Keratinocyte (primary cell): ENCODE measurements around the gene PHOX2A. TPM values are rescaled to one million over a fixed set of nuclear protein-coding genes. Genes with fewer than 3 reads are reported as not detected.

Experiments
- DNase-seq: peaks from one replicate; pipeline ENCODE4 v3.0.0-alpha.2; 2011; ENCODE audit warnings: low read depth, missing footprints, low spot score
- FAIRE-seq: peaks from 2 replicates; lab custom pipeline; 2011; peaks lifted over from hg19 to GRCh38; lab: Jason Lieb, UNC
- H2AFZ ChIP-seq: 2 replicates; pipeline ENCODE4 v1.6.0; 2012; ENCODE audit warnings: low read length, control low read depth, inconsistent platforms; ENCODE audit not compliant: control insufficient read depth
- H3K27ac ChIP-seq: 2 replicates; pipeline ENCODE4 v1.5.1; 2011; ENCODE audit warnings: low read length; ENCODE audit not compliant: control insufficient read depth, insufficient read depth
- H3K27me3 ChIP-seq: 3 replicates; pipeline ENCODE4 v1.6.0; 2011; ENCODE audit warnings: low read length; ENCODE audit not compliant: control insufficient read depth, insufficient read depth; ENCODE audit errors: extremely low read depth
- H3K36me3 ChIP-seq, 2 experiments: 2 replicates in 1 of 2; 3 replicates in 1 of 2; pipeline ENCODE4 v1.5.1; 2011; ENCODE audit warnings: low read length in 2 of 2, mild to moderate bottlenecking in 1 of 2; ENCODE audit not compliant: control insufficient read depth in 2 of 2, insufficient read depth in 2 of 2; ENCODE audit errors: extremely low read depth in 1 of 2
- H3K4me1 ChIP-seq: 3 replicates; pipeline ENCODE4 v1.5.1; 2011; ENCODE audit warnings: low read length; ENCODE audit not compliant: control insufficient read depth, insufficient read depth; ENCODE audit errors: extremely low read depth
- H3K4me2 ChIP-seq: 3 replicates; pipeline ENCODE4 v1.6.0; 2011; ENCODE audit warnings: low read depth, low read length; ENCODE audit not compliant: control insufficient read depth, insufficient read depth; ENCODE audit errors: extremely low read depth
- H3K4me3 ChIP-seq, 3 experiments: fragments of 200-600 bp in 1 of 3; sonication (generic) in 1 of 3; 2 replicates in 2 of 3; 3 replicates in 1 of 3; pipeline ENCODE4 v1.5.1; 2011 to 2016; ENCODE audit warnings: low read length in 3 of 3, mild to moderate bottlenecking in 3 of 3, control low read depth in 2 of 3, inconsistent platforms in 1 of 3, low read depth in 1 of 3, mixed read lengths in 1 of 3, mixed run types in 1 of 3, moderate library complexity in 1 of 3; ENCODE audit not compliant: control insufficient read depth in 2 of 3, insufficient read depth in 2 of 3; ENCODE audit errors: extremely low read depth in 1 of 3
- H3K79me2 ChIP-seq: 2 replicates; pipeline ENCODE4 v1.6.0; 2012; ENCODE audit warnings: low read length; ENCODE audit not compliant: control insufficient read depth, insufficient read depth
- H3K9ac ChIP-seq: 3 replicates; pipeline ENCODE4 v1.6.0; 2011; ENCODE audit warnings: low read length; ENCODE audit not compliant: control insufficient read depth, insufficient read depth; ENCODE audit errors: extremely low read depth
- H3K9me1 ChIP-seq: 3 replicates; pipeline ENCODE4 v1.6.0; 2011; ENCODE audit warnings: low read length; ENCODE audit not compliant: control insufficient read depth, insufficient read depth; ENCODE audit errors: extremely low read depth
- H3K9me3 ChIP-seq: 2 replicates; pipeline ENCODE4 v1.5.1; 2012; ENCODE audit warnings: low read depth, low read length; ENCODE audit not compliant: control insufficient read depth
- H4K20me1 ChIP-seq: 3 replicates; pipeline ENCODE4 v1.6.0; 2011; ENCODE audit warnings: low read length; ENCODE audit not compliant: control insufficient read depth, insufficient read depth; ENCODE audit errors: extremely low read depth
- EZH2 ChIP-seq: IDR thresholded peaks from one replicate; pipeline ENCODE4 v1.6.1; 2012; ENCODE audit warnings: inconsistent platforms, mild to moderate bottlenecking, low read length, moderate library complexity
- dilution Hi-C: fragments of 300-500 bp; cut with MboI; formaldehyde crosslinking; loops from one replicate; pipeline ENCODE4 v1.7.0; 2020; ENCODE audit warnings: low sequenced_read_pairs; ENCODE audit not compliant: extremely low pct_ligation_motif_present
- polyA plus RNA-seq, 5 experiments: library from polyadenylated mRNA; depleted of rRNA in 3 of 5; stranded (reverse) in 3 of 5; stranded (forward) in 1 of 5; unstranded in 1 of 5; fragments of >200 nt; gene quantifications; 1 replicate in 1 of 5; 2 replicates in 3 of 5; 3 replicates in 1 of 5; pipeline versions ENCODE4 v1.2.1 to v1.2.3, GENCODE V29; 2011 to 2012; ENCODE audit warnings: missing spikeins in 2 of 5, low read depth in 1 of 5, low replicate concordance in 1 of 5
- TF ChIP-seq, protein P1 (sequence below), 3 experiments: IDR thresholded peaks in 1 of 3; conservative IDR thresholded peaks in 1 of 3; optimal IDR thresholded peaks in 1 of 3; 2 replicates in 2 of 3; 3 replicates in 1 of 3; pipeline versions ENCODE3 to v1.5.1; 2011; ENCODE audit warnings: low read length in 3 of 3, mild to moderate bottlenecking in 3 of 3, moderate library complexity in 2 of 3, control low read depth in 1 of 3, inconsistent platforms in 1 of 3; ENCODE audit not compliant: insufficient read depth in 2 of 3; ENCODE audit errors: extremely low read depth in 1 of 3

Gene PHOX2A
- polyA plus RNA-seq, 1 donor (not counting 4 experiments of a cell fraction or from before 2014, with no cell fraction given) = not detected

DNA sequence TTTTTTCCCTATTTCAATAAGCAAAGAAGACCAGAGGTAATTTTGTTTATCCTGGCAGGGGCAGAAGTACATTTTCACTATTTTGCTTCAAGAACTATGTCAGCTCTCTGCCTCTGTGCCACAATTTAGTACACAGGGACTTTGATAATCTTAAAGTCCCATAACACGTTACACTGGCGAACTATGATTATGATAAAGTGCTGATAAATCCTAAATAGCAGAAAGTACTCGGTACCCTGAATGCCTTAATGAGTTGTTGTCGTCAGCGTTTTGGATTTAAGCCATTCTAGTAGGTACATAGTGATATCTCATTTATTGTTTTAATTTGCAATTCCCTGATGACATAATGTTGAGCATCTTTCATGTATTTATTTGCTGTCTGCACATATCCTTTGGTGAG, 16.6 kb upstream of the PHOX2A start:
- DNase-seq = no peak
- H3K4me2 ChIP-seq = no peak overlapping the region
- no peaks in the 10 kb centered on the region for H4K20me1 ChIP-seq
- no peaks in the 10 kb centered on the region for H3K9me3 ChIP-seq
- no peak overlapping the region for H3K4me3 ChIP-seq
- no peak for FAIRE-seq
- dilution Hi-C loops = no loop called here
- no peak overlapping the region for H3K27ac ChIP-seq
- no peaks in the 10 kb centered on the region for H3K27me3 ChIP-seq
- H3K9ac ChIP-seq = no peak overlapping the region
- TF ChIP-seq, protein P1, sequence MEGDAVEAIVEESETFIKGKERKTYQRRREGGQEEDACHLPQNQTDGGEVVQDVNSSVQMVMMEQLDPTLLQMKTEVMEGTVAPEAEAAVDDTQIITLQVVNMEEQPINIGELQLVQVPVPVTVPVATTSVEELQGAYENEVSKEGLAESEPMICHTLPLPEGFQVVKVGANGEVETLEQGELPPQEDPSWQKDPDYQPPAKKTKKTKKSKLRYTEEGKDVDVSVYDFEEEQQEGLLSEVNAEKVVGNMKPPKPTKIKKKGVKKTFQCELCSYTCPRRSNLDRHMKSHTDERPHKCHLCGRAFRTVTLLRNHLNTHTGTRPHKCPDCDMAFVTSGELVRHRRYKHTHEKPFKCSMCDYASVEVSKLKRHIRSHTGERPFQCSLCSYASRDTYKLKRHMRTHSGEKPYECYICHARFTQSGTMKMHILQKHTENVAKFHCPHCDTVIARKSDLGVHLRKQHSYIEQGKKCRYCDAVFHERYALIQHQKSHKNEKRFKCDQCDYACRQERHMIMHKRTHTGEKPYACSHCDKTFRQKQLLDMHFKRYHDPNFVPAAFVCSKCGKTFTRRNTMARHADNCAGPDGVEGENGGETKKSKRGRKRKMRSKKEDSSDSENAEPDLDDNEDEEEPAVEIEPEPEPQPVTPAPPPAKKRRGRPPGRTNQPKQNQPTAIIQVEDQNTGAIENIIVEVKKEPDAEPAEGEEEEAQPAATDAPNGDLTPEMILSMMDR (optimal IDR thresholded peaks at IDR 0.05 in 1 of 3, IDR thresholded peaks at IDR 0.05 in 1 of 3, conservative IDR thresholded peaks at IDR 0.05 in 1 of 3; ENCODE audit: extremely low read depth in 1 of 3, insufficient read depth in 2 of 3, low read length in 3 of 3) = no peak
- TF ChIP-seq EZH2 = no peak
- H3K79me2 ChIP-seq = no peaks in the 10 kb centered on the region
- no peaks in the 10 kb centered on the region for H3K36me3 ChIP-seq
- H3K4me1 ChIP-seq = no peaks in the 10 kb centered on the region
- H3K9me1 ChIP-seq = no peaks in the 10 kb centered on the region
- H2AFZ ChIP-seq = no peak overlapping the region

DNA sequence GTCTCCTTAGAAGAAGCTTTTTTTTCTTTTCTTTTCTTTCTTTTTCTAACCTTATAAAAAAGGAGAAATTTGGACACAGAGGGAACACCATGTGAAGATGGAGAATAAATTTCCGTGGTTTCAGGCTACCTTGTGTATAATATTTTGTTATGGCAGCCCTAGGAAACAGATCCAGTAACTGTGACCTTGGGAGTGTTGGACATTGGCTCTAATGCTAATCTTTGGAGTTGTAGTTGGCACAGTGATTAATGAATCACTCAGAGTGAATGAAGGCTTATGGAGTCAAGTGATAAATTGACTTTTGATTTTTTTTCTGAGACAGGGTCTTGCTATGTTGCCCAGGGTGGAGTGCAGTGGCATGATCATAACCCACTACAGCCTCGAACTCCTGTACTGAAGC, 15.5 kb upstream of the PHOX2A start:
- Histone ChIP-seq H3K4me3 (no peak overlapping the region), H3K36me3 (no peaks in the 10 kb centered on the region), H3K4me1 (no peaks in the 10 kb centered on the region), H3K9me1 (no peaks in the 10 kb centered on the region), H2AFZ (no peak overlapping the region), H3K9me3 (no peaks in the 10 kb centered on the region), H3K27me3 (no peaks in the 10 kb centered on the region), H3K79me2 (no peaks in the 10 kb centered on the region), H3K4me2 (no peak overlapping the region), H4K20me1 (no peaks in the 10 kb centered on the region), H3K27ac (no peak overlapping the region), H3K9ac (no peak overlapping the region)
- FAIRE-seq = no peak
- no peak for DNase-seq
- dilution Hi-C loops = no loop called here
- TF ChIP-seq, protein P1 (optimal IDR thresholded peaks at IDR 0.05 in 1 of 3, IDR thresholded peaks at IDR 0.05 in 1 of 3, conservative IDR thresholded peaks at IDR 0.05 in 1 of 3; ENCODE audit: extremely low read depth in 1 of 3, insufficient read depth in 2 of 3, low read length in 3 of 3) = no peak
- no peak for TF ChIP-seq EZH2
